Liver (tissue), 9 donors: ENCODE measurements around the gene TM9SF4. TPM values are rescaled to one million over a fixed set of nuclear protein-coding genes. Genes with fewer than 3 reads are reported as not detected.

Experiments used
- DNase-seq: peaks from one replicate; pipeline ENCODE4 v3.0.0-alpha.2; 2017; ENCODE audit warnings: low spot score
- H3K27ac ChIP-seq, 2 donors: one replicate each; pipeline ENCODE4 v1.7.0; 2013; ENCODE audit warnings: inconsistent platforms in 2 of 2, low read length in 2 of 2, control low read depth in 1 of 2, low read depth in 1 of 2, mild to moderate bottlenecking in 1 of 2
- H3K27me3 ChIP-seq, 4 donors: one replicate each; pipeline versions ENCODE4 v1.6.1 to v1.7.0; 2013; ENCODE audit warnings: low read length in 3 of 4, inconsistent platforms in 1 of 4, mild to moderate bottlenecking in 1 of 4, moderate library complexity in 1 of 4; ENCODE audit not compliant: control insufficient read depth in 4 of 4, insufficient read depth in 4 of 4
- H3K36me3 ChIP-seq, 4 donors: one replicate each; pipeline versions ENCODE4 v1.6.1 to v1.7.0; 2013; ENCODE audit warnings: low read length in 3 of 4, mild to moderate bottlenecking in 3 of 4, low read depth in 1 of 4, moderate library complexity in 1 of 4; ENCODE audit not compliant: control insufficient read depth in 4 of 4, insufficient read depth in 3 of 4
- H3K4me1 ChIP-seq, 4 donors: one replicate each; pipeline versions ENCODE4 v1.6.1 to v1.7.0; 2013; ENCODE audit warnings: low read length in 3 of 4, mild to moderate bottlenecking in 3 of 4, moderate library complexity in 1 of 4; ENCODE audit not compliant: control insufficient read depth in 4 of 4, insufficient read depth in 4 of 4
- H3K4me3 ChIP-seq, 3 donors: one replicate each; pipeline versions ENCODE4 v1.6.1 to v1.7.0; 2013; ENCODE audit warnings: low read length in 3 of 3, control low read depth in 1 of 3, low read depth in 1 of 3, mild to moderate bottlenecking in 1 of 3
- H3K9ac ChIP-seq, 2 donors: one replicate each; pipeline ENCODE4 v1.7.0; 2013; ENCODE audit warnings: low read length in 2 of 2, mild to moderate bottlenecking in 2 of 2, moderate library complexity in 2 of 2, control low read depth in 1 of 2, low read depth in 1 of 2
- H3K9me3 ChIP-seq, 4 donors: one replicate each; pipeline versions ENCODE4 v1.6.1 to v1.7.0; 2013; ENCODE audit warnings: low read length in 3 of 4; ENCODE audit not compliant: control insufficient read depth in 4 of 4
- ATF3 ChIP-seq: IDR thresholded peaks from 2 replicates; pipeline ENCODE4 v1.6.1; 2016; ENCODE audit warnings: antibody characterized with exemption
- EGR1 ChIP-seq, 2 donors: IDR thresholded peaks; 2 replicates each; pipeline ENCODE4 v1.6.1; 2016 to 2018; ENCODE audit warnings: antibody characterized with exemption in 2 of 2, low read depth in 2 of 2
- FOXA1 ChIP-seq: IDR thresholded peaks from 2 replicates; pipeline ENCODE4 v1.6.1; 2016; ENCODE audit warnings: antibody characterized with exemption
- FOXA2 ChIP-seq: IDR thresholded peaks from 2 replicates; pipeline ENCODE4 v1.6.1; 2016; ENCODE audit warnings: antibody characterized with exemption
- GABPA ChIP-seq, 2 donors: IDR thresholded peaks in 1 of 2; conservative IDR thresholded peaks in 1 of 2; 2 replicates each; pipeline ENCODE4 v1.6.1; 2016; ENCODE audit warnings: antibody characterized with exemption in 2 of 2, mild to moderate bottlenecking in 1 of 2, moderate library complexity in 1 of 2
- HNF4A ChIP-seq, 2 donors: conservative IDR thresholded peaks; 2 replicates each; pipeline ENCODE4 v1.6.1; 2016; ENCODE audit warnings: antibody characterized with exemption in 2 of 2, mild to moderate bottlenecking in 2 of 2
- HNF4G ChIP-seq: IDR thresholded peaks from 2 replicates; pipeline ENCODE4 v1.6.1; 2016; ENCODE audit warnings: antibody characterized with exemption
- JUND ChIP-seq, 2 donors: IDR thresholded peaks; 2 replicates each; pipeline ENCODE4 v1.6.1; 2016; ENCODE audit warnings: antibody characterized with exemption in 2 of 2
- MAX ChIP-seq: IDR thresholded peaks from 2 replicates; pipeline ENCODE4 v1.6.1; 2016; ENCODE audit warnings: antibody characterized with exemption
- NR2F2 ChIP-seq: IDR thresholded peaks from 2 replicates; pipeline ENCODE4 v1.6.1; 2016; ENCODE audit warnings: antibody characterized with exemption
- RAD21 ChIP-seq, 2 donors: IDR thresholded peaks; 2 replicates each; pipeline ENCODE4 v1.6.1; 2016; ENCODE audit warnings: antibody characterized with exemption in 2 of 2, mild to moderate bottlenecking in 2 of 2
- RXRA ChIP-seq, 2 donors: IDR thresholded peaks; 2 replicates each; pipeline ENCODE4 v1.6.1; 2017 to 2018; ENCODE audit warnings: antibody characterized with exemption in 2 of 2, mild to moderate bottlenecking in 1 of 2
- SP1 ChIP-seq: IDR thresholded peaks from 2 replicates; pipeline ENCODE4 v1.6.1; 2018; ENCODE audit warnings: antibody characterized with exemption, mild to moderate bottlenecking
- YY1 ChIP-seq: IDR thresholded peaks from 2 replicates; pipeline ENCODE4 v1.6.1; 2016; ENCODE audit warnings: antibody characterized with exemption, mild to moderate bottlenecking
- ZBTB33 ChIP-seq: IDR thresholded peaks from 2 replicates; pipeline ENCODE4 v1.6.1; 2016; ENCODE audit warnings: antibody characterized with exemption
- WGBS: extraction: QIAGEN DNeasy Blood & Tissue Kit; methylation state at CpG from one replicate; pipeline ENCODE4 v1.1.7; 2013; 5-methylcytosine and 5-hydroxymethylcytosine counted together
- polyA plus RNA-seq, 2 donors: library from polyadenylated mRNA; stranded (reverse) in 1 of 2; unstranded in 1 of 2; fragments of 200-250 nt in 1 of 2; fragments of >200 nt in 1 of 2; fragmentation: Nextera tagmentation in 1 of 2; extraction: Ambion mirVana in 1 of 2; gene quantifications; one replicate each; pipeline versions ENCODE4 v1.2.1 to v1.2.3, GENCODE V29; 2013 to 2015
- total RNA-seq, 2 donors: library from RNA; depleted of rRNA; stranded (reverse); fragments of >200 nt; gene quantifications; one replicate each; pipeline ENCODE4 v1.2.3, GENCODE V29; 2014
- TF ChIP-seq, protein P1 (sequence below): fragments of 150-350 bp; IDR thresholded peaks from 2 replicates; pipeline ENCODE4 v1.5.1; 2017; ENCODE audit warnings: improper control_type of control experiment, low read depth, low read length; ENCODE audit not compliant: missing input control
- TF ChIP-seq, protein P2 (sequence below): IDR thresholded peaks from 2 replicates; pipeline ENCODE4 v1.6.1; 2016; ENCODE audit warnings: antibody characterized with exemption, mild to moderate bottlenecking
- donor health status: healthy.
- donor health status: healthy.
- donor health status: healthy.
- donor health status: healthy.
- donor health status: healthy.

The TM9SF4 gene
- total and polyA plus RNA-seq, 4 donors, result 15.9 to 26.2 (median 22.2) TPM

DNA sequence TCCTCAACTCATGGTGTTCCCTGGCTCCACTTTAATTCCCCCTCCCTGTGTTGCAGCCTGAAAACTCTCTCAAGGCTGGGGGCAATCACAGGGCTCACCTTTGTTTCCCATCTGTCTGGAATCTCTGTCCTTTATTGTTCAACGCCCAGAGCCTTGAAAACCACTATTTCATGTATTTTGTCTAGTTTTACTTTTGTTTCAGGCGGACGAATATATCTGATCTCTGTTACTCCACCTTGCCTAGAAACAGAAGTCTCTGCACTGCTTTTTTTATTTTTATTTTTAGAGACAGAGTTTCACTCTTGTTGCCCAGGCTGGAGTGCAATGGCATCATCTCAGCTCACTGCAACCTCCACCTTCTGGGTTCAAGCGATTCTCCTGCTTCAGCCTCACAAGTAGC lies 70.4 kb downstream of the TM9SF4 start:
- no peak overlapping the region for H3K4me3 ChIP-seq
- H3K4me1 ChIP-seq, result no peaks in the 10 kb centered on the region
- no peaks in the 10 kb centered on the region for H3K36me3 ChIP-seq
- H3K9me3 ChIP-seq, result no peaks in the 10 kb centered on the region
- no peak overlapping the region for H3K9ac ChIP-seq
- TF ChIP-seq, protein P1, sequence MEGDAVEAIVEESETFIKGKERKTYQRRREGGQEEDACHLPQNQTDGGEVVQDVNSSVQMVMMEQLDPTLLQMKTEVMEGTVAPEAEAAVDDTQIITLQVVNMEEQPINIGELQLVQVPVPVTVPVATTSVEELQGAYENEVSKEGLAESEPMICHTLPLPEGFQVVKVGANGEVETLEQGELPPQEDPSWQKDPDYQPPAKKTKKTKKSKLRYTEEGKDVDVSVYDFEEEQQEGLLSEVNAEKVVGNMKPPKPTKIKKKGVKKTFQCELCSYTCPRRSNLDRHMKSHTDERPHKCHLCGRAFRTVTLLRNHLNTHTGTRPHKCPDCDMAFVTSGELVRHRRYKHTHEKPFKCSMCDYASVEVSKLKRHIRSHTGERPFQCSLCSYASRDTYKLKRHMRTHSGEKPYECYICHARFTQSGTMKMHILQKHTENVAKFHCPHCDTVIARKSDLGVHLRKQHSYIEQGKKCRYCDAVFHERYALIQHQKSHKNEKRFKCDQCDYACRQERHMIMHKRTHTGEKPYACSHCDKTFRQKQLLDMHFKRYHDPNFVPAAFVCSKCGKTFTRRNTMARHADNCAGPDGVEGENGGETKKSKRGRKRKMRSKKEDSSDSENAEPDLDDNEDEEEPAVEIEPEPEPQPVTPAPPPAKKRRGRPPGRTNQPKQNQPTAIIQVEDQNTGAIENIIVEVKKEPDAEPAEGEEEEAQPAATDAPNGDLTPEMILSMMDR, result no peak
- no peak for TF ChIP-seq FOXA2
- no peak for TF ChIP-seq HNF4A (conservative IDR thresholded peaks at IDR 0.05)
- no peak for TF ChIP-seq HNF4G
- no peak for TF ChIP-seq YY1
- TF ChIP-seq RXRA (IDR thresholded peaks at IDR 0.05), result no peak
- TF ChIP-seq RAD21 (IDR thresholded peaks at IDR 0.05), result no peak
- TF ChIP-seq, protein P2, sequence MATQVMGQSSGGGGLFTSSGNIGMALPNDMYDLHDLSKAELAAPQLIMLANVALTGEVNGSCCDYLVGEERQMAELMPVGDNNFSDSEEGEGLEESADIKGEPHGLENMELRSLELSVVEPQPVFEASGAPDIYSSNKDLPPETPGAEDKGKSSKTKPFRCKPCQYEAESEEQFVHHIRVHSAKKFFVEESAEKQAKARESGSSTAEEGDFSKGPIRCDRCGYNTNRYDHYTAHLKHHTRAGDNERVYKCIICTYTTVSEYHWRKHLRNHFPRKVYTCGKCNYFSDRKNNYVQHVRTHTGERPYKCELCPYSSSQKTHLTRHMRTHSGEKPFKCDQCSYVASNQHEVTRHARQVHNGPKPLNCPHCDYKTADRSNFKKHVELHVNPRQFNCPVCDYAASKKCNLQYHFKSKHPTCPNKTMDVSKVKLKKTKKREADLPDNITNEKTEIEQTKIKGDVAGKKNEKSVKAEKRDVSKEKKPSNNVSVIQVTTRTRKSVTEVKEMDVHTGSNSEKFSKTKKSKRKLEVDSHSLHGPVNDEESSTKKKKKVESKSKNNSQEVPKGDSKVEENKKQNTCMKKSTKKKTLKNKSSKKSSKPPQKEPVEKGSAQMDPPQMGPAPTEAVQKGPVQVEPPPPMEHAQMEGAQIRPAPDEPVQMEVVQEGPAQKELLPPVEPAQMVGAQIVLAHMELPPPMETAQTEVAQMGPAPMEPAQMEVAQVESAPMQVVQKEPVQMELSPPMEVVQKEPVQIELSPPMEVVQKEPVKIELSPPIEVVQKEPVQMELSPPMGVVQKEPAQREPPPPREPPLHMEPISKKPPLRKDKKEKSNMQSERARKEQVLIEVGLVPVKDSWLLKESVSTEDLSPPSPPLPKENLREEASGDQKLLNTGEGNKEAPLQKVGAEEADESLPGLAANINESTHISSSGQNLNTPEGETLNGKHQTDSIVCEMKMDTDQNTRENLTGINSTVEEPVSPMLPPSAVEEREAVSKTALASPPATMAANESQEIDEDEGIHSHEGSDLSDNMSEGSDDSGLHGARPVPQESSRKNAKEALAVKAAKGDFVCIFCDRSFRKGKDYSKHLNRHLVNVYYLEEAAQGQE, result no peak
- no peak for TF ChIP-seq ZBTB33
- no peak for TF ChIP-seq SP1
- TF ChIP-seq EGR1 (IDR thresholded peaks at IDR 0.05; ENCODE audit: low read depth in 2 of 2), result no peak
- TF ChIP-seq GABPA (IDR thresholded peaks at IDR 0.05 in 1 of 2, conservative IDR thresholded peaks at IDR 0.05 in 1 of 2), result no peak
- no peak for TF ChIP-seq MAX
- no peak for TF ChIP-seq ATF3
- no peak for TF ChIP-seq FOXA1
- DNase-seq, result no peak
- 92% methylated on average over 4 of the region's 4 CpGs for WGBS
- H3K27ac ChIP-seq, result no peak overlapping the region
- H3K27me3 ChIP-seq, result no peaks in the 10 kb centered on the region

GRCh38 chr20:32181606-32182005 lies 72.1 kb downstream of the TM9SF4 start:
- Histone ChIP-seq H3K9ac (no peak overlapping the region), H3K27me3 (no peaks in the 10 kb centered on the region), H3K4me3 (no peak overlapping the region), H3K36me3 (no peaks in the 10 kb centered on the region), H3K4me1 (no peaks in the 10 kb centered on the region), H3K27ac (no peak overlapping the region), H3K9me3 (no peaks in the 10 kb centered on the region)
- WGBS, result 98% methylated on average over 2 of the region's 2 CpGs
- TF ChIP-seq EGR1 (IDR thresholded peaks at IDR 0.05; ENCODE audit: low read depth in 2 of 2) (no peak), FOXA2 (no peak), NR2F2 (no peak), JUND (IDR thresholded peaks at IDR 0.05) (no peak)
- no peak for DNase-seq
